SU-DHL-6 (cell line): Measurements from ENCODE around the gene COX4I2.

Source experiments
- EZH2phosphoT487 ChIP-seq: fragments of 200-600 bp; sonication (generic), shearing (Covaris generic); conservative IDR thresholded peaks from 2 replicates; pipeline ENCODE4 v1.6.1; 2018; ENCODE audit warnings: mild to moderate bottlenecking, antibody characterized with exemption, low read length, moderate library complexity, mixed read lengths
- TF ChIP-seq, protein P1 (sequence below): fragments of 200-600 bp; sonication (generic); IDR thresholded peaks from one replicate; pipeline ENCODE4 v1.5.1; 2017; ENCODE audit warnings: antibody characterized with exemption, mild to moderate bottlenecking, low read length, moderate library complexity; ENCODE audit not compliant: insufficient read depth, poor library complexity, severe bottlenecking

DNA sequence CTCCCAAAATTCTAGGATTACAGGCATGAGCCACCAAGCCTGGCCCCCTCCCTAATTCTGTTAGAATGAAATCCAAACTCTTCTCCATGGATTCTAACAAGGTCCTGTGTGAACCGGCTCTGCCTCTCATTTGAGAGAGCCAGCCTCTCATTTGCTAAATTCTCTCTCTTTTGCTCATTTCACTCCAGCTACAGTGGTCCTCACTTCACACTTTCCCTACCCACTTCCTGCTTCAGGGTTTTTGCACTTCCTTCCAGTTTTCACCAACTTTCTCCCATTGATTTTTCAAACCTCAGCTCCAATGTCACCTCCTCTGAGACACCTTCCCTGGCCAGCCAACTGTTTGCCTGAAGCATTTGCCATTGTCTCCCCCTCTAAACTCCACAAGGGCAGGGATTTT, 5.1 kb downstream of the COX4I2 start:
- TF ChIP-seq, protein P1, sequence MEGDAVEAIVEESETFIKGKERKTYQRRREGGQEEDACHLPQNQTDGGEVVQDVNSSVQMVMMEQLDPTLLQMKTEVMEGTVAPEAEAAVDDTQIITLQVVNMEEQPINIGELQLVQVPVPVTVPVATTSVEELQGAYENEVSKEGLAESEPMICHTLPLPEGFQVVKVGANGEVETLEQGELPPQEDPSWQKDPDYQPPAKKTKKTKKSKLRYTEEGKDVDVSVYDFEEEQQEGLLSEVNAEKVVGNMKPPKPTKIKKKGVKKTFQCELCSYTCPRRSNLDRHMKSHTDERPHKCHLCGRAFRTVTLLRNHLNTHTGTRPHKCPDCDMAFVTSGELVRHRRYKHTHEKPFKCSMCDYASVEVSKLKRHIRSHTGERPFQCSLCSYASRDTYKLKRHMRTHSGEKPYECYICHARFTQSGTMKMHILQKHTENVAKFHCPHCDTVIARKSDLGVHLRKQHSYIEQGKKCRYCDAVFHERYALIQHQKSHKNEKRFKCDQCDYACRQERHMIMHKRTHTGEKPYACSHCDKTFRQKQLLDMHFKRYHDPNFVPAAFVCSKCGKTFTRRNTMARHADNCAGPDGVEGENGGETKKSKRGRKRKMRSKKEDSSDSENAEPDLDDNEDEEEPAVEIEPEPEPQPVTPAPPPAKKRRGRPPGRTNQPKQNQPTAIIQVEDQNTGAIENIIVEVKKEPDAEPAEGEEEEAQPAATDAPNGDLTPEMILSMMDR = no peak
- no peak for TF ChIP-seq EZH2phosphoT487
